HepG2 (cell line): Measurements from ENCODE around the gene ZNF106. TPM values are rescaled to one million over a fixed set of nuclear protein-coding genes. Genes with fewer than 3 reads are reported as not detected.

ENCODE experiments used
- CREB3 ChIP-seq: sonication (generic); formaldehyde crosslinking; IDR thresholded peaks from 2 replicates; pipeline ENCODE4 v1.5.0; 2020; ENCODE audit warnings: missing genetic modification reagents
- DNMT1 ChIP-seq: sonication (generic); formaldehyde crosslinking; IDR thresholded peaks from 2 replicates; pipeline ENCODE4 v1.5.1; 2020; ENCODE audit warnings: mild to moderate bottlenecking, missing genetic modification reagents
- ETV6 ChIP-seq: sonication (generic); formaldehyde crosslinking; conservative IDR thresholded peaks from 2 replicates; pipeline ENCODE4 v1.4.0; 2020; ENCODE audit warnings: missing genetic modification reagents
- FOXP1 ChIP-seq, 2 experiments: fragments of 450-650 bp in 1 of 2; IDR thresholded peaks; 2 replicates each; pipeline ENCODE4 v1.6.1; 2017 to 2018; ENCODE audit warnings: antibody characterized with exemption in 1 of 2
- GLMP ChIP-seq: sonication (generic); formaldehyde crosslinking; IDR thresholded peaks from 2 replicates; pipeline ENCODE4 v1.9.0; 2021; ENCODE audit warnings: missing genetic modification reagents, mild to moderate bottlenecking, borderline replicate concordance
- GPN1 ChIP-seq: sonication (generic); formaldehyde crosslinking; IDR thresholded peaks from 2 replicates; pipeline ENCODE4 v1.5.1; 2020; ENCODE audit warnings: missing genetic modification reagents, borderline replicate concordance
- HES4 ChIP-seq: sonication (generic); formaldehyde crosslinking; IDR thresholded peaks from 2 replicates; pipeline ENCODE4 v1.9.0; 2021; ENCODE audit warnings: mild to moderate bottlenecking, missing genetic modification reagents, borderline replicate concordance
- NCOA2 ChIP-seq: sonication (generic); formaldehyde crosslinking; IDR thresholded peaks from 2 replicates; pipeline ENCODE4 v1.8.0; 2022; ENCODE audit warnings: inconsistent platforms
- NKX3-1 ChIP-seq: sonication (generic); formaldehyde crosslinking; IDR thresholded peaks from 2 replicates; pipeline ENCODE4 v1.5.0; 2020; ENCODE audit warnings: missing genetic modification reagents
- PAWR ChIP-seq: sonication (generic); formaldehyde crosslinking; IDR thresholded peaks from 2 replicates; pipeline ENCODE4 v1.4.0; 2020; ENCODE audit warnings: missing genetic modification reagents, mild to moderate bottlenecking, borderline replicate concordance
- PBX3 ChIP-seq: sonication (generic); formaldehyde crosslinking; IDR thresholded peaks from 2 replicates; pipeline ENCODE4 v1.8.1; 2023; ENCODE audit warnings: missing genetic modification reagents, inconsistent platforms, borderline replicate concordance
- POGZ ChIP-seq: sonication (generic); formaldehyde crosslinking; IDR thresholded peaks from 2 replicates; pipeline ENCODE4 v1.4.0; 2020; ENCODE audit warnings: mild to moderate bottlenecking, missing genetic modification reagents
- WIZ ChIP-seq: sonication (generic); formaldehyde crosslinking; IDR thresholded peaks from 2 replicates; pipeline ENCODE4 v1.5.1; 2020; ENCODE audit warnings: mild to moderate bottlenecking, missing genetic modification reagents
- ZNF136 ChIP-seq: sonication (generic); formaldehyde crosslinking; IDR thresholded peaks from 2 replicates; pipeline ENCODE4 v1.8.1; 2022; ENCODE audit warnings: low read depth, mild to moderate bottlenecking, moderate library complexity, missing genetic modification reagents
- ZNF180 ChIP-seq: sonication (generic); formaldehyde crosslinking; IDR thresholded peaks from 2 replicates; pipeline ENCODE4 v1.4.0; 2020; ENCODE audit warnings: low read depth, missing genetic modification reagents, borderline replicate concordance
- ZNF501 ChIP-seq: sonication (generic); formaldehyde crosslinking; IDR thresholded peaks from 2 replicates; pipeline ENCODE4 v1.5.1; 2020; ENCODE audit warnings: mild to moderate bottlenecking, moderate library complexity, missing genetic modification reagents
- ZNF646 ChIP-seq: sonication (generic); formaldehyde crosslinking; IDR thresholded peaks from 2 replicates; pipeline ENCODE4 v1.9.0; 2021; ENCODE audit warnings: mild to moderate bottlenecking, missing genetic modification reagents
- ZNF749 ChIP-seq: sonication (generic); formaldehyde crosslinking; IDR thresholded peaks from 2 replicates; pipeline ENCODE4 v1.8.0; 2022; ENCODE audit warnings: mild to moderate bottlenecking, missing genetic modification reagents, moderate library complexity, borderline replicate concordance
- ZNF781 ChIP-seq: sonication (generic); formaldehyde crosslinking; IDR thresholded peaks from 2 replicates; pipeline ENCODE4 v1.5.1; 2020; ENCODE audit warnings: borderline replicate concordance, mild to moderate bottlenecking, missing genetic modification reagents; ENCODE audit errors: not compliant biosample characterization
- polyA plus RNA-seq, 8 experiments: library from polyadenylated mRNA; depleted of rRNA in 3 of 8; stranded (reverse) in 7 of 8; unstranded in 1 of 8; fragments of >200 nt; fragmentation: Illumina TruSeq in 4 of 8; extraction: Trizol in 4 of 8; gene quantifications; 2 replicates each; pipeline versions ENCODE4 v1.2.1 to v1.2.3, GENCODE V29; 2011 to 2016; ENCODE audit warnings: low read depth in 4 of 8, missing spikeins in 1 of 8, mixed read lengths in 1 of 8; ENCODE audit not compliant: insufficient read depth in 1 of 8
- total RNA-seq, 5 experiments: library from RNA; depleted of rRNA; stranded (reverse); fragments of >200 nt; fragmentation: Illumina TruSeq; extraction: Trizol; gene quantifications; 2 replicates each; pipeline ENCODE4 v1.2.3, GENCODE V29; 2016; ENCODE audit warnings: low read depth in 1 of 5

The ZNF106 gene
- total and polyA plus RNA-seq, 2 of the 13 experiments (the other 11 are each of a cell fraction or from before 2014, with no cell fraction given): 12.5 to 35.1 TPM

- TF ChIP-seq ZNF646: 0 out of 2 replicates have a peak, but pooled peaks have one; percentile 19
- TF ChIP-seq NKX3-1 (CRISPR knock-in tag): peak; percentile 82
- peak; percentile 93 for TF ChIP-seq ZNF501 (CRISPR knock-in tag)
- TF ChIP-seq CREB3: 0 out of 2 replicates have a peak, but pooled peaks have one; percentile 72
- TF ChIP-seq POGZ (CRISPR knock-in tag): peak; percentile 87
- TF ChIP-seq HES4 (CRISPR knock-in tag): 0 out of 2 replicates have a peak, but pooled peaks have one; percentile 45
- TF ChIP-seq ZNF136 (CRISPR knock-in tag): peak; percentile 23; the same call in 1 of the 2 replicates
- TF ChIP-seq FOXP1 (IDR thresholded peaks at IDR 0.05): no peak
- TF ChIP-seq FOXP1 (CRISPR knock-in tag; IDR thresholded peaks at IDR 0.05): peak; percentile 21; the same call in 1 of the 2 replicates
- no peak; the same call in 1 of the 2 replicates for TF ChIP-seq ZNF749
- TF ChIP-seq ZNF180 (CRISPR knock-in tag): no peak
- no peak for TF ChIP-seq GLMP (CRISPR knock-in tag)
- TF ChIP-seq NCOA2: no peak
- peak; percentile 81 for TF ChIP-seq ZNF781 (CRISPR knock-in tag)
- no peak for TF ChIP-seq GPN1 (CRISPR knock-in tag)
- no peak for TF ChIP-seq PBX3 (CRISPR knock-in tag)
- no peak for TF ChIP-seq WIZ (CRISPR knock-in tag)
- no peak for TF ChIP-seq ETV6 (CRISPR knock-in tag)
- TF ChIP-seq DNMT1: no peak
- TF ChIP-seq PAWR (CRISPR knock-in tag): no peak
These were observed at the start of gene ZNF106 (continued) for GRCh38 chr15:42490671-42491538.
